Measurements from ENCODE around the gene FNBP1. TPM values are rescaled to one million over a fixed set of nuclear protein-coding genes. Genes with fewer than 3 reads are reported as not detected.

Gene FNBP1
- total and polyA plus RNA-seq, 2 of the 13 experiments (the other 11 are each of a cell fraction or from before 2014, with no cell fraction given): 5.4 to 19.5 TPM

- Histone ChIP-seq H3K27me3 (ENCODE audit: control insufficient read depth in 1 of 2, insufficient read depth in 2 of 2, low read length in 2 of 2) (no peaks in the 10 kb centered on the region), H2AFZ (ENCODE audit: low read length) (no peak overlapping the region), H3K27ac (ENCODE audit: extremely low read length, insufficient read depth, low read length) (no peak overlapping the region), H3K79me2 (ENCODE audit: insufficient read depth, low read length) (no peaks in the 10 kb centered on the region), H3K4me2 (ENCODE audit: low read depth, low read length) (no peak overlapping the region), H3K4me1 (ENCODE audit: insufficient read depth, low read length) (no peaks in the 10 kb centered on the region), H3K9me3 (ENCODE audit: low read length) (no peaks in the 10 kb centered on the region), H3K36me3 (replicated peaks in 1 of 2; ENCODE audit: control insufficient read depth in 1 of 2, insufficient read depth in 2 of 2, low read length in 2 of 2) (peaks cover 5 to 13% of the 10 kb centered on the region in 2 experiments; a peak in 2 of 5 replicates), H3K9ac (ENCODE audit: insufficient read depth, low read depth, low read length) (no peak overlapping the region), H4K20me1 (ENCODE audit: insufficient read depth, low read length) (no peaks in the 10 kb centered on the region), H3K4me3 (replicated peaks in 1 of 3; ENCODE audit: insufficient read depth in 1 of 3, low read depth in 2 of 3, low read length in 3 of 3) (no peak overlapping the region)
- ChIA-PET POLR2A (no interaction called here), CTCF (ENCODE audit: low intra/inter-chr PET ratio, low total read pairs) (no interaction called here)
- TF ChIP-seq HOXA7 (CRISPR knock-in tag; IDR thresholded peaks at IDR 0.05): no peak
- no peak for TF ChIP-seq ZNF207 (IDR thresholded peaks at IDR 0.05; ENCODE audit: borderline replicate concordance)
- TF ChIP-seq MYC (CRISPR knock-in tag; IDR thresholded peaks at IDR 0.05; ENCODE audit: borderline replicate concordance): no peak
- TF ChIP-seq ZNF280B (CRISPR knock-in tag; IDR thresholded peaks at IDR 0.05; ENCODE audit: borderline replicate concordance): no peak
- TF ChIP-seq HNRNPH1 (optimal IDR thresholded peaks at IDR 0.05; ENCODE audit: low read depth, low read length): no peak
- no peak for TF ChIP-seq BRCA1 (CRISPR knock-in tag; IDR thresholded peaks at IDR 0.05)
- no peak for TF ChIP-seq ZNF639 (CRISPR knock-in tag; conservative IDR thresholded peaks at IDR 0.05)
- TF ChIP-seq IRX3 (CRISPR knock-in tag; IDR thresholded peaks at IDR 0.05; ENCODE audit: borderline replicate concordance, low read depth): no peak
- no peak for TF ChIP-seq ZNF34 (CRISPR knock-in tag; IDR thresholded peaks at IDR 0.05; ENCODE audit: borderline replicate concordance)
- TF ChIP-seq TCF12 (IDR thresholded peaks at IDR 0.05): no peak
- TF ChIP-seq TCF12 (CRISPR knock-in tag; IDR thresholded peaks at IDR 0.05): no peak
- intact Hi-C loops (cut with micrococcal nuclease; ENCODE audit: unreplicated experiment) (no loop called here), in situ Hi-C loops (cut with HindIII; ENCODE audit: extremely low pct_ligation_motif_present, low pct_unique_long_range_greater_than_20kb) (no loop called here)
- DNase-seq (ENCODE audit: low spot score) (no peak), ATAC-seq (no peak), FAIRE-seq (no peak)
- WGBS (ENCODE audit: low lambda C conversion rate): 89% methylated on average over 9 of the region's 12 CpGs
- BruUV-seq (replicated peaks): no TSS peak
Observed at GRCh38 chr9:129861447-129861827, 181.6 kb downstream of the FNBP1 start.
